ENCODE results near the gene PDILT. TPM values are rescaled to one million over a fixed set of nuclear protein-coding genes. Genes with fewer than 3 reads are reported as not detected.
"Not testable (repeated sequence)": the region's sequence is repeated elsewhere in the genome, so short reads cannot be mapped to it uniquely, and the experiment has no call there.

PDILT gene
- total RNA-seq, 2 donors from 2014 or later = not detected

DNA sequence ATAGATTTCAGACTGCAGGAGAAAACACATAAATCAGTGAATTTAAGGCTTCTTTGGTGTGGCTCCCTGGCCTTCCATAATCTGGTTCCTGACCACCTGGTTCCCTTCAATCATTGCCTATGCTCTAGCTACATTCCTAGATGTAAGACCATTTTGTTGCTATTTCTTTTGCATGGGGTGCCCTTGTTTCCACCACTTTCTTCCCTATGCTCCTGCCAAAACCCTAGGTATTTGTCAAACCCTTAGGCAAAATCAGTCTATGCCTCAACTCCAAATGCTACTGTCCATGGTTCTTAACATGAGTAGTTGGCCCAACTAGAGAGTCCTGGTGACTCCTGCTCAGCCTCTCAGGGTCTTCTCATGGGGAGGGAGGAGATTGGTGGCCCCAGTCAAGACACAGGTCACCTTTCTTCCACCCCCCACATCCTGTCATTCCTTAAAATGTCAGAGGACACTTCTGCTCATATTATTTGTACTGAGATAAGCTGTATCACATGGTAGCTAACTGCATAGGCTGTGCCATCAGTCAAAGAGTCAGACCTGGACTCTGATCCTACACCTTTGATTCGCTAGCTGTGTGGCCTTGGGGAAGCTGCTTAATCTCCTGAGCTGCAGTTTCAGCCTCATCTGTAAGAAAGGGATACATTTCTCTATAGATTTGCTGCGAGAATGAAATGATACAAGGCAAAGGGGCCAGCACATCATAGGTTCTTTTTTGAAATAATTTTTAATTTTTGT, 19.8 kb upstream of the PDILT start:
- Mint-ChIP-seq H3K4me1 (ENCODE audit: low read depth) (no peaks in the 10 kb centered on the region), H3K9me3 (peaks cover 1% of the 10 kb centered on the region in 2 donors), H3K4me3 (no peak overlapping the region), H3K36me3 (ENCODE audit: insufficient read depth in 2 of 2) (no peaks in the 10 kb centered on the region), H3K27me3 (ENCODE audit: low read depth) (peaks cover 6% of the 10 kb centered on the region), H3K27ac (no peak overlapping the region)
- DNase-seq (no peak), ATAC-seq (replicated peaks in 1 of 2) (no peak)

DNA sequence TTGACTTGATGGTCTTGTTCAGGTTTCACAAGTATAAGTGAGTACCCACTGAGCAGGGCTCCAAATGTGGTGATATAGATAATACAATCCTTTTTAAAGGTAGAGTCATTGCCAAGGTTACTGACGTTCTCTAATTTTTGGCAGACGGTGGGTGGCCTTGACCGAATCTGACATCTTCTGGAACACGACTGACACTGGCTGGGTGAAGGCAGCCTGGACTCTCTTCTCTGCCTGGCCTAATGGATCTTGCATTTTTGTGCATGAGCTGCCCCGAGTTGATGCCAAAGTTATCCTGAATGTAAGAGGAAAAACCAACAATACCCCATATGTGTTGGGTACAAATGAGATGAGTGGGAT, 19.2 kb upstream of the PDILT start:
- ATAC-seq (replicated peaks in 1 of 2); H3K4me3 Mint-ChIP-seq; H3K4me1 Mint-ChIP-seq (ENCODE audit: low read depth); H3K9me3 Mint-ChIP-seq; DNase-seq; H3K36me3 Mint-ChIP-seq (ENCODE audit: insufficient read depth in 2 of 2); H3K27me3 Mint-ChIP-seq (ENCODE audit: low read depth); H3K27ac Mint-ChIP-seq: not testable (repeated sequence)

DNA sequence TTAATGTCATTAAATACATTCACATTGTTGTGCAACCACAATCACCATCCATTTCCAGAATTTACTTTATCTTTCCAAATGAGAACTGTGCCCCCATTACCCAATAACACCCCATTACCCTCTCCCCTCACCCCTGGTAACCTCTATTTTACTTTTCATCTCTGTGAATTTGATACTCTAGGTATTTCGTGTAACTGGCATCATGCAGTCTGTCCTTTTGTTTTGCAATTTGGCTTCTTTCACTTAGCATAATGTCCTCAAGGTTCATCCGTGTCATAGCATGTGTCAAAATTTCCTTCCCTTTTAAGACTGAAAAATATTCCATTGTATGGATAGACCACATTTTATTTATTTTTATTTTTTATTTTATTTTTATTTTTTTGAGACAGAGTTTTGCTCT, 17.2 kb upstream of the PDILT start:
- H3K36me3 Mint-ChIP-seq (ENCODE audit: insufficient read depth in 2 of 2); H3K9me3 Mint-ChIP-seq; H3K27ac Mint-ChIP-seq; DNase-seq; ATAC-seq (replicated peaks in 1 of 2); H3K27me3 Mint-ChIP-seq (ENCODE audit: low read depth); H3K4me1 Mint-ChIP-seq (ENCODE audit: low read depth); H3K4me3 Mint-ChIP-seq: not testable (repeated sequence)

DNA sequence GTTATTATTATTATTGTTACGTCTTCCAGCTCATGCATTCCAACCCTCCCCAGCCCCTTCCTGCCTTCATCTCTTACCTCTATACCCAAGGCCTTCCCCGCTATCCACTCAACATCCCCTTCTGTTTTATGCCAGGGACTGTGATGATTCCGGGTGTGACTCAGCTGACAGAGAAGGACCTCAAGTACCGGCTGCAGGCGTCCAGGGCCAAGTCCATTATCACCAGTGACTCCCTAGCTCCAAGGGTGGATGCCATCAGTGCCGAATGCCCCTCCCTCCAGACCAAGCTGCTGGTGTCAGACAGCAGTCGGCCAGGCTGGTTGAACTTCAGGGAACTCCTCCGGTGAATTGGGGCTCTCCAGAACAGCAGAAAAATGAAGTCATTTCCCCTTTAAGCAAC, 14.6 kb upstream of the PDILT start:
- not testable (repeated sequence) for DNase-seq; ATAC-seq (replicated peaks in 1 of 2); H3K36me3 Mint-ChIP-seq (ENCODE audit: insufficient read depth in 2 of 2); H3K27ac Mint-ChIP-seq; H3K9me3 Mint-ChIP-seq; H3K4me3 Mint-ChIP-seq; H3K4me1 Mint-ChIP-seq (ENCODE audit: low read depth); H3K27me3 Mint-ChIP-seq (ENCODE audit: low read depth)

DNA sequence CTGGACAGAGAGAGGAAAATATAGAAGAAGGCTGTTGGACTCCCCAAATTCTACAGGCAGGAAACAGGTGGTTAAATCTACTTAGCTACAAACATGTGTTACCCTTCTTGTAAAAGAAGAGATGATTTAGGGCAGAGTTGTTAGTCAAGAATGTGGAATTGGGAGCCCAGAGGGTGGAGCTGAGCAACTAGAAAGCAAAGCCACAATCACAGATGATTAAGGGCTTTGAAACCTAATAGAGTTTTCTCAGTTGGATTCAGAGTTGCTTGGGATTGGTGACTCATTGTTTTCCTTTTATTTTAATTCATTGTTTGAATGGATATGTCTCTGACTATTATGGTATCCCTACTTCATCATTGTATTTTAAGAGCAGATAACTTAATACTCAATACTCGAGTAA, 11.0 kb upstream of the PDILT start:
- Mint-ChIP-seq H3K36me3 (ENCODE audit: insufficient read depth in 2 of 2) (no peaks in the 10 kb centered on the region), H3K9me3 (no peaks in the 10 kb centered on the region), H3K27ac (no peak overlapping the region), H3K27me3 (ENCODE audit: low read depth) (no peaks in the 10 kb centered on the region), H3K4me1 (ENCODE audit: low read depth) (no peaks in the 10 kb centered on the region), H3K4me3 (no peak overlapping the region)
- ATAC-seq (replicated peaks in 1 of 2) = no peak
- no peak for DNase-seq

DNA sequence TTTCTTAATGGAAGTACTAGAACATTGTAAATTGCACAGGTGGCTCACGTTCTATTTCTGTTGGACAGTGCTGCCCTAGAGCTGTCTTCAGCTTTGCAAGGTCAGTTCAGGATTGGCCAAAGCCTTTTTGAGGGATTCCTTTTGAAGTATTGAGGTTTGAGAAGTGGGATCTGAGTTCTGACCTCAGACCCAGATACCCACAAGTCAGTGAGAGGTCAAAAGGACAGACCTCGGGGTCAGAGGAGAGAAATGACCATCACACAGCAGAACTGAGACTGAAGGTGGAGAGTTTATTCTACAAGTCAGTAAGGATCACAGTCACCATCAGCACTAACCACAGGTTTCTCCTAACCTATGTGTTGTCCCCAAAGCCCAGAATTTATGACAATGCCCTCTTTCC, 6.5 kb upstream of the PDILT start:
- no peak overlapping the region for H3K27ac Mint-ChIP-seq
- ATAC-seq (replicated peaks in 1 of 2) = no peak

DNA sequence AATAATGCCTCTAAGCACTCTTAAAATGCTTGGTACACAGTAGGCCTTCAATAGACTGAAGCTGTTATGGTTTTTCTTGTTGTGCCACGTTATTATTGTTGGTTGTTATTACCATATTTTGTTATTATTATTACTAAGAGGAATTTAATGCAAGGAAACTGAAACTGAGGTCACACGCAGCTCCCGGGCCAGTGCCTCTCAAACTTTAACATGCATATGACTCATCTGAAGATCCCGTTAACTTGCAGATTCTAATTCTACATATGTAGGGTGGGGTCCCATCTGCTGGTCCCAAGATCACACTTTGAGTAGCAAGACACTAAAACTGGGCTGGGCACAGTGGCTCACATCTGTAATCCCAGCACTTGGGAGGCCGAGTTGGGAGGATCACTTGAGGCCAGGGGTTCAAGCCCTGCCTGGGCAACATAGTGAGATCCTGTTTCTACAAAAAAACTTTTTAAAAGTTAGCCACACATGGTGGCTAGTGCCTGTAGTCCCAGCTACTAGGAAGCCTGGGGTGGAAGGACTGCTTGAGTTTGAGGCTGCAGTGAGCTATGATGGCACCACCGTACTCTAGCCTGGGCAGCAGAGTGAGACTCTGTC, 5.7 kb upstream of the PDILT start:
- Mint-ChIP-seq H3K4me3 (no peak overlapping the region), H3K36me3 (ENCODE audit: insufficient read depth in 2 of 2) (no peaks in the 10 kb centered on the region), H3K27ac (no peak overlapping the region), H3K4me1 (ENCODE audit: low read depth) (no peaks in the 10 kb centered on the region), H3K27me3 (ENCODE audit: low read depth) (no peaks in the 10 kb centered on the region), H3K9me3 (no peaks in the 10 kb centered on the region)
- DNase-seq (no peak), ATAC-seq (replicated peaks in 1 of 2) (no peak)

More for the DNA sequence above, 6.5 kb upstream of the PDILT start:
- Mint-ChIP-seq H3K4me1 (ENCODE audit: low read depth) (no peaks in the 10 kb centered on the region), H3K9me3 (no peaks in the 10 kb centered on the region), H3K27me3 (ENCODE audit: low read depth) (no peaks in the 10 kb centered on the region), H3K36me3 (ENCODE audit: insufficient read depth in 2 of 2) (no peaks in the 10 kb centered on the region), H3K4me3 (no peak overlapping the region)
- DNase-seq = no peak

DNA sequence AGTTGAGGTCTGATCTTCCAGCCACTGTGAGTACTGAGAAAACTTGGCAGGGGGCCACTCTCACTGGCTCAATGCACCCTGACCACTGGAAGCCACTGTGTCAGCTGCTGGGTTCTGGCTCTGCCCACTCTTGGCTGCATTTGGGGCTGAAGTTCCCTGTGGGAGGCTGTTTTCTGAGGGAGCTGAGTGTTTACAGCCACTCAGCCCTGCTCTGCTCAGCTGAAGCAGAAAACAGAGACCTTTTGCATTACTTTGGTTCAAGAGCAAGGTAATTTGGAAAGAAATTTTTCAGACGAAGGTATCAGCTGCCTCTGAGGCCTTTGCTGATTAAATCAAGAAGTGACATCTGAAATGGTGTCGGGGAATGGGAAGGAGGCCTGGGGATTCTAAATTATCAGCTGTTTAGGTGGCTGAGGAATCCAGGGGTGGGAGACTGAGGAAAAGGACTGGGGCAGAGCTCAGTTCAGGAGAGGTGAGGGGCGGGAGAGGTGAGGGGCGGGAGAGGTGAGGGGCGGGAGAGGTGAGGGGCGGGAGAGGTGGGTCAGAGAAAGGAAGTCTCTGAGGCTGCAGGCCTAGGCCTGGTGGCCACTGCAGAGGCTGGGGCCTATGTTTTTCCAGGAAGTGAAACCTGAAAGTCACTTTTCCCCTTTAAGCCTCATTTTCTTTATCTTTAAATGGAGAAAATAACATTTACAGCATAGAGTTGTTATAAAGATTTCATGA, 5.0 kb upstream of the PDILT start, which contains the start of gene ACSM5:
Gene ACSM5, plus strand, starts transcription at position 137 of the 723 bp plus-strand sequence. CDS start 1,951 bp downstream, outside the sequence.
- Mint-ChIP-seq H3K4me1 (ENCODE audit: low read depth) (no peaks in the 10 kb centered on the region), H3K27ac (no peak within 1 kb of the TSS), H3K36me3 (ENCODE audit: insufficient read depth in 2 of 2) (no peaks in the 10 kb centered on the region), H3K4me3 (no peak within 1 kb of the TSS), H3K27me3 (ENCODE audit: low read depth) (no peaks in the 10 kb centered on the region), H3K9me3 (no peaks in the 10 kb centered on the region)
- ATAC-seq (replicated peaks in 1 of 2) (no peak), DNase-seq (no peak)

DNA sequence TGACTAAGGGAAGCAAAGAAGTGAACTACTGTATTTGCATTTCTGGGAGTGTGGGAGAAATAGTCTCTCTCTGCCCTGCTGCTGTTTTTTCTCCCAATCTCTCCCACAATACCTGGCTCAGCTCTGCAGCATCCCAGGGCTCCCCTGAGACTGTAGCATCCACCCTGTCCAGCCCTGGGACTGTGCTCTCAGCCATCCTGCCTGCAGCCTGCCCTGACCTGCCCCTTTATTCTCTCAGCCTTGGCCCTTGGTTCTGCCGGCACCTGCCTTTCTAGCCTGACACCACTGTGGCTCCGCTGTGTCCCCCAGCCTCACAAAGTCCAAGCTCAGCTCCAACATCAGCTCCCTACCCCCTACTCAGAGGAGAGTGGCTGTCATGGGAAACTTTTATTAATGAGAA, 1.9 kb downstream of the PDILT start:
- Mint-ChIP-seq H3K4me1 (ENCODE audit: low read depth) (no peaks in the 10 kb centered on the region), H3K9me3 (no peaks in the 10 kb centered on the region), H3K27me3 (ENCODE audit: low read depth) (no peaks in the 10 kb centered on the region), H3K27ac (no peak overlapping the region), H3K4me3 (no peak overlapping the region), H3K36me3 (ENCODE audit: insufficient read depth in 2 of 2) (no peaks in the 10 kb centered on the region)
- ATAC-seq (replicated peaks in 1 of 2) = no peak
- no peak for DNase-seq

DNA sequence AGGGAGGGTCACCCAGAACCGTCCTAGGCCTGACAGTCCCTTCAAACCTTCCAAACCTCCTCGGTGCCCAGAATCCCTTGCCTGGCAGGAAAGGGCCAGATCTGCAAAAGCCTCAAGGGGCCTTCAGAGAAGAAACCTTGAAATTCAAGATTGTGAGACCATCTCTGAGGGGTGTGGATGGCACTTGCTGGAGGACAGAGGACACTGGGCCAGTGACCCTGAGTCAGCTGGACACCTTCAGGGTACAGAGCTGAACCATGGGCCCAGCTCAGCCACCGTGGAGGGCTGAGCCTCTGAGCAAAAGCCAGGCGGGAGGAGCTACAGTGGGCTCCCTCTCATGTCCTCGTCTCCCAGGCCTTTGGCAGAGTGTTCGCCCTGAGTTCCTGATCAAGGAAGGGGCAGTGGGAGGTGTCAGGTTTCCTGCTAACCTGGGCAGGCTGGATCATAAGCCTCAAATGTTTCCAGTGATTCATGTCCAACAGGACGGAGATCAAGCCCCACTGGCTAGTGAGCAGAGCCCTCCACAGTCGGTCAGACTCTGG, 3.0 kb downstream of the PDILT start:
- Mint-ChIP-seq H3K27ac (no peak overlapping the region), H3K27me3 (ENCODE audit: low read depth) (no peaks in the 10 kb centered on the region), H3K4me3 (no peak overlapping the region), H3K9me3 (no peaks in the 10 kb centered on the region), H3K36me3 (ENCODE audit: insufficient read depth in 2 of 2) (no peaks in the 10 kb centered on the region), H3K4me1 (ENCODE audit: low read depth) (no peaks in the 10 kb centered on the region)
- ATAC-seq (replicated peaks in 1 of 2) (no peak), DNase-seq (no peak)

DNA sequence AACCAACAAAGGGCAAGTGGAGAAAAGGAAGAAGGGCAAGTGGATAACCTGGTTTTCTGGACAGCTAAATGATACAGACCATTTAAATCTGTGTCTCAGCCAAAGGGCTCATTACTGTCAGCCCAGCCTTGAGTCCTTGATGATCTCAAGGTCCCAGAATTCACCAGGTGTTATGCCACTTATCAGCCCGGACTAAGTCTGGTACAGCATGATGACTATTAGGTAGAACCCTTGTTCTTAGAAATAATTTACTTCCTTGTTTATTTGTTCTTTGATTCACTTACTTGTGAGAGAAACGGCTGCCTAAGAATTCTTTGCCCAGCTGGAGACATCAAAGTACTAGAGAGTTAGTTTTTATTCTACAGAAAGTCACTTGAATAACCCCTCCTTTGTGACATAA, 3.5 kb downstream of the PDILT start:
- Mint-ChIP-seq H3K27ac (no peak overlapping the region), H3K4me1 (ENCODE audit: low read depth) (no peaks in the 10 kb centered on the region), H3K9me3 (no peaks in the 10 kb centered on the region), H3K27me3 (ENCODE audit: low read depth) (no peaks in the 10 kb centered on the region), H3K36me3 (ENCODE audit: insufficient read depth in 2 of 2) (no peaks in the 10 kb centered on the region), H3K4me3 (no peak overlapping the region)
- DNase-seq (no peak), ATAC-seq (replicated peaks in 1 of 2) (no peak)

DNA sequence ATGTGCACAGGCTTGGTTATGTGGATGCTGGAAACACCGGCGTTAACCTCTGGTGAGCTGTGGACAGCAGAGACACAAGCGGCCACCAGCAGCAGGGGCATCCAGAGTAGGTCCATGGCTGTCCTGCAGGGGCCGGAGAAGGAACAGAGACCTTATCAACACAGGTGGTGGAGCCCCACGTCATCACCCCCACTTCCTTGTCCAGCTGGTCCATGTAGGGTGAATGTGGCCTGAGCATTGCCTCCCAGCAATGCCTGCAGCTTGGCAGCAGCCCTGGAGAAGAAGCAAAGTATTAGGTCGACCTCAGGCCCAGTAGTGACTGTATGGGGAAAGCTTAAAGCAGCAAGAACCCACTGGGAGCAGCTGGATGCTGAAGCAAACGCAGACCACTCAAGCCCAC, 5.4 kb downstream of the PDILT start:
- ATAC-seq (replicated peaks in 1 of 2) (no peak), DNase-seq (no peak)
- Mint-ChIP-seq H3K27ac (no peak overlapping the region), H3K27me3 (ENCODE audit: low read depth) (no peaks in the 10 kb centered on the region), H3K4me1 (ENCODE audit: low read depth) (no peaks in the 10 kb centered on the region), H3K9me3 (no peaks in the 10 kb centered on the region), H3K36me3 (ENCODE audit: insufficient read depth in 2 of 2) (no peaks in the 10 kb centered on the region), H3K4me3 (no peak overlapping the region)

DNA sequence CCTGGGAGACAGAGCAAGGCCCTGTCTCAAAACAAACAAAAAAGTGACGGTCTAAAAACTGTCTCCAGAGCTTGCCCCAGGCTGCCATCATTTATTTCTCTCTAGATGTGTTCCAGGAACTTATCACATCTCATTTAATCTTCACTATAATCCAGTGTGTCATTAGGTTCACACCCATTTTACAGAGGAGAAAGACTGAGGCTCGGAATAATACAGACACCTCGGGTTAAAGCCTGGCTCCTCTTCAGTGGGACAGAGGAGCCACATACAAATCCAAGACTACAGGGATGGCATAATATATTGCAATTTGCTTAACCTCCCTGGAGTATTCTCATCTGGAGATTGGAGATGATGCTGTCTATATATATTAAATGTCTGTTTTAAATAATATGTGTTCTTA, 5.9 kb downstream of the PDILT start:
- Mint-ChIP-seq H3K9me3 (no peaks in the 10 kb centered on the region), H3K4me3 (no peak overlapping the region), H3K27me3 (ENCODE audit: low read depth) (no peaks in the 10 kb centered on the region)

More for the DNA sequence above, 5.9 kb downstream of the PDILT start:
- no peak overlapping the region for H3K27ac Mint-ChIP-seq
- no peak for DNase-seq
- H3K4me1 Mint-ChIP-seq (ENCODE audit: low read depth) = no peaks in the 10 kb centered on the region
- no peak for ATAC-seq (replicated peaks in 1 of 2)
- no peaks in the 10 kb centered on the region for H3K36me3 Mint-ChIP-seq (ENCODE audit: insufficient read depth in 2 of 2)
